Stimulated activated CD4-positive, alpha-beta T cell treated with anti-CD3 and anti-CD28 coated beads, Interleukin-15, amount 100 ng/mL, for 24 hours (primary cell): ENCODE data around the gene TMPRSS7.

Source experiments
- DNase-seq: peaks from one replicate; pipeline ENCODE4 v3.0.0-alpha.2; 2020

TMPRSS7 gene

DNA sequence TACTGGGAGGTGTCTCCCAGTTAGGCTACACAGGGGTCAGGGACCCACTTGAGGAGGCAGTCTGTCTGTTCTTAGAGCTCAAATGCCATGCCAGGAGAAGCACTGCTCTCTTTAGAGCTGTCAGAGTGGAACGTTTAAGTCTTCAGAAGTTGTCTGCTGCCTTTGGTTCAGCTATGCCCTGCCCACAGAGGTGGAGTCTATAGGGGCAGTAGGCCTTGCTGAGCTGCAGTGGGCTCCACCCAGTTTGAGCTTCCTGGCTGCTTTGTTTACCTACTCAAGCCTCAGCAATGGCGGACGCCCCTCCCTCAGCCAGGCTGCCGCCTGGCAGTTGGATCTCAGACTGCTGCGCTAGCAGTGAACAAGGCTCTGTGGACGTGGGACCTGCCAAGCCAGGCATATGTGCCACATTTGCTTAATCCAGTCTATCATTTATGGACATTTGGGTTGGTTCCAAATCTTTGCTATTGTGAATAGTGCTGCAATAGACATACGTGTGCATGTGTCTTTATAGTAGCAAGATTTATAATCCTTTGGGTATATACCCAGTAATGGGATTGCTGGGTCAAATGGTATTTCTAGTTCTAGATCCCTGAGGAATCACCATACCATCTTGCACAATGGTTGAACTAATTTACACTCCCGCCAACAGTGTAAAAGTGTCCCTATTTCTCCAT lies 38.0 kb downstream of the TMPRSS7 start:
- peak; percentile 72 for DNase-seq

GRCh38 chr3:112074006-112074405 lies 39.5 kb downstream of the TMPRSS7 start:
- DNase-seq: no peak

GRCh38 chr3:112074616-112075497 lies 40.3 kb downstream of the TMPRSS7 start:
- DNase-seq: peak; percentile 14

DNA sequence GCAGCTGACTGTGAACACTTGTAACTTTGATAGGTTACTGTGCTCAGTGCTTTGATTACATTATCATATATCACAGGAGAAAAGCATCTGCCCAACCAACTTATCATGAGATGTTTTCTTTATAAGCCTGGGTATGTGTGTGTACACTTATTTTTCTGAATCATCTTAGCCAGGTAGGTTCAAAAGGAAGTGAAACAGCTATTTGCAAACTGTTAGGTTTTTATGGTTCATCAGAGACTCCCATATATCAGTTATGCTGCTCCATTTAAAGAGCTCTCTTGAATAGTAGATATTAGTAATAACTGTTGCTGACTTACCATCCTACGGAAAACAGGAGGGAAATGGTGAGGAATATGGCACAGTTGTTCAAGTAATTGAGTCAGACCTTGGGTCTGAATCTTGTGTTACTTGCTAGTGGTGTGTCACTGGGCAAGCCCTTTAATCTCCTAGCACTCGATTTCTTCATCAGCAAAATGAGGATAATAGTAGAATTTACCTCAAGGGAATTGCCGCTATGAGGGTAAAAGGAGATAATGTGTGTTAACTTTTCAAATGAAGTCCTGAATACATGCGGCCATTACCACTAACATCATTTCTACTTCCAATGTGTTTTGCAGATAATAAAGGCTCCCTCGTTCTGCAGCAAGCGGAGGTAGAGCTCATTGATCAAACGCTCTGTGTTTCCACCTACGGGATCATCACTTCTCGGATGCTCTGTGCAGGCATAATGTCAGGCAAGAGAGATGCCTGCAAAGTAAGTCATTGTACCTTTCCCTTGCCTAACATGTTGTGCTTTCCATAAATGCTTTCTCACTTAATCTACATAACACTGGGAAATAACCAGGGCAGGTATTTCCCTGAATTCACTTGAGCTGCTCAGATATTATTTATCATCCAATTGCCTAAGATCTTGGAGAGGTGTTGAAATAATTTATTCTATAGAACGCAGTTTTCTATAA lies 43.9 kb downstream of the TMPRSS7 start:
- DNase-seq: no peak

DNA sequence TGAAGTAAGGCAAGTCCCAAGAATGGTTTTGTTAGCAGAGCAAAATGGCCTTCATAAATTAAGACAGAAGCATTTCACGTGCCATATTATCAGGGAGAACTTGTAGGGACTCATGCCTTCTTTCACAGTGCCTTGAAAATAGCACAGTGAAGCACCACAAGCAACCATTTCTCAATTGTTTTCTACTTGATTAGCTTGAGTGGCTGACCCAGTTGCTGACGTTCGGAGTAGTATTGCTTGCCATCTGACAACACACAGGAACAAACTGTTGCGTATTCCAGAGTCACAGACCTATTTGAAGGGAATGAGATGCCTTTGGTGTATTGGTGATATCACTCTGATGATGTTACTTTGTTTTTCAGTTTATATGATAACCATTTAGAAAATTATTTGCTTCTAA lies 48.7 kb downstream of the TMPRSS7 start:
- DNase-seq: no peak

GRCh38 chr3:112084980-112085705 lies 50.6 kb downstream of the TMPRSS7 start:
- no peak for DNase-seq

GRCh38 chr3:112085735-112086075 lies 51.2 kb downstream of the TMPRSS7 start:
- no peak for DNase-seq

- peak; percentile 76 for DNase-seq
Observed at GRCh38 chr3:112086076-112086854, 51.7 kb downstream of the TMPRSS7 start, which contains the start of gene C3orf52. C3orf52 (plus strand) TSS chr3:112086389; CDS start chr3:112086408, 19 bp downstream.

GRCh38 chr3:112086875-112087524 lies 52.5 kb downstream of the TMPRSS7 start:
- DNase-seq: no peak

GRCh38 chr3:112087746-112088145 lies 53.2 kb downstream of the TMPRSS7 start:
- no peak for DNase-seq

GRCh38 chr3:112088944-112089343 lies 54.4 kb downstream of the TMPRSS7 start:
- no peak for DNase-seq

GRCh38 chr3:112089956-112090886 lies 55.7 kb downstream of the TMPRSS7 start:
- no peak for DNase-seq

DNA sequence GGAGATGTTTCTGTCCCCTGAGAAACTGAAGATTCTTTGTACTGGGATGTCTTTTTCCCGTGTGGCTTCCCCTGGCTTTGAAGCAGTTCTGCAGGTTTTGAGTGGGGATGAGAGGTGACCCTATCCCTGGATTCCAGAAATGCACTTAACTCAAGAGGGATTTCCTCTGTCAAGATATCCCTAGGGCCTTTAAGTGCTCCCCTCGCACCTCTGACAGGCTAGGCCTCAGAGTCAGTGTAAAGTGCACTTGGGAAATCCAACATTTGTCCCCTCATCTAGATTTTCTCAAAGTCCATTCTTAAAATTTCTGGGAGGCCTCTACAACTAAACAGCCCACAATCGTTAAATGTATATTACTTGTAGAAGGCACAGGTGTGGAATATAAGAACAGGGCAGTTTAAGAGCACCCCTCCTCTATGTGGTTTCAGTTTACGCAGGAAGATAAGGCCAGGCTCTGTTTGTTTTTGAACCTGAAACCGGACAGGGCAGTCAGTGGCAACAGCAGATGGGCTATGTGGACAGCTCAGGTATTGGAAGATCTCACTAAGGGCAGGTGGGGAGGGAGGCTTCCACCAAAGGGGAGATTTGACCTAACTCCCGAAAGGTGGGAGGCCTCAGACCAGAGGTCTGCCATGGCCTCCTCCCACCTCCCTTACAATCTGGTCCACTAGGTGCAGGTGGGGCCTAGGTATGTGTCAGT lies 56.5 kb downstream of the TMPRSS7 start:
- no peak for DNase-seq

- DNase-seq: no peak
Observed at GRCh38 chr3:112092496-112093179, 58.1 kb downstream of the TMPRSS7 start.

DNA sequence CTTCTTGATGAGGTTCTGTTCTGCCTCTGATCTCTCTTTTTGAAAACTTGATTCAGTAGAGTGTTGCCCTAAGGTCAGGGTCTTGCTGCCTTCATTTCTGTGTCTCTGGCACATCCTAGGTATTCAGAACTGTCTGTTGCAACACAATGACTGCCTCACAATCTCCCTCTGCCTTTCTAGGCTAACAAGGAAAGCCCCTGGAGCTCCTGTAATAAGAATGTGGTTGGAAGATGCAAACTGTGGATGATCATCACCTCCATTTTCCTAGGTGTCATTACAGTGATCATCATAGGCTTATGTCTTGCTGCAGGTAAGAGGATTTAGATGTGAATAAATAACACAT lies 58.6 kb downstream of the TMPRSS7 start:
- no peak for DNase-seq

DNA sequence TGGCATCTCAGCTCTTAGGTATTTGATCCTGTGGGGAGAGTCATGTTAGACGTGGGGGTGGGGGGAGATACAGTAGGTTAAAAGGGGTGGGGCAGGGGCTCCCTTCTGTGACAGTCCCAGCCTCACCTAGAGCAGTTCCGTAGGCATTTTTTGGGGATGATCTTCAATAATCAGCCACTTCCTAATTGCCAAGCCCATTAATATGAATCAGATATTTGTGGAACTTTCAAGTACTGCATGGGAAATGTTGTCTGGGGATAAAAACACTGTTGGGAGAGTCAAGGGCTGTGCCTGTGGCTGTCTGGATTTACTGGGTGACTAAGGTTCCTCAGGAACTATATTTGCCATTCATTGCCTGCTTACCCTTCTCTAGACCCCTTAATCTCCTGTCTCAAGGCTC lies 61.2 kb downstream of the TMPRSS7 start:
- DNase-seq: no peak

GRCh38 chr3:112096176-112096575 lies 61.6 kb downstream of the TMPRSS7 start:
- DNase-seq: no peak

DNA sequence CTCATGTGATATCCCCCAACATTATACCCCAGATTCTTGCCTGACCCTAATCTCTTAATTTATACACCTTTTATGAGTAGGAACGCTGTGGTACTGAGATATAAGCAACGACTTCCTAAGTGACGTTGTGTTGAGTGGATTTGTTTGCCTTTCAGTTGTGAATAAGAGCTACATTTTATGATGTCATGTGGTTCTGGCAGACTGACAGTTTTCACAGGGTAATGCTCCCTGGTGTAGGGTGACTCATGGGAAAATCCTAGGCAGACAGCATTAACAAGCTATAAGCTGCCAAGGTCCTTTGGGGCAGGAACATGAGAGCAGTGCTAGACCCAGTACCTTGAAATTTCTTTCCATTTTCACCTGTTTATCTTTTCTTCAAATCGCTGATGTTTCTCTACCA lies 62.8 kb downstream of the TMPRSS7 start:
- DNase-seq: peak; percentile 33

GRCh38 chr3:112101916-112102315 lies 67.4 kb downstream of the TMPRSS7 start:
- DNase-seq: no peak
